ENCODE results near the gene SHISA7. TPM values are rescaled to one million over a fixed set of nuclear protein-coding genes. Genes with fewer than 3 reads are reported as not detected.

The SHISA7 gene
- total RNA-seq, 1 donor from 2014 or later: 0.25 TPM

GRCh38 chr19:55434356-55434919 is 8.7 kb downstream of the SHISA7 start:
- no peak for TF ChIP-seq POLR2AphosphoS5 (IDR thresholded peaks at IDR 0.05; ENCODE audit: insufficient read depth in 1 of 2, low read depth in 1 of 2)
- TF ChIP-seq CTCF (IDR thresholded peaks at IDR 0.05): no peak
- no peak for TF ChIP-seq POLR2A (IDR thresholded peaks at IDR 0.05)
- H3K27me3 ChIP-seq: peaks cover 3% of the 10 kb centered on the region
- no peaks in the 10 kb centered on the region for H3K36me3 ChIP-seq
- intact Hi-C loops (cut with DNase I): no loop called here
- H3K27ac ChIP-seq: no peak overlapping the region
- H3K4me1 ChIP-seq: no peaks in the 10 kb centered on the region
- no peaks in the 10 kb centered on the region for H3K9me3 ChIP-seq
- no peak for DNase-seq (ENCODE audit: extremely low spot score in 2 of 2)
- H3K4me3 ChIP-seq: no peak overlapping the region

- Histone ChIP-seq H3K36me3 (no peaks in the 10 kb centered on the region), H3K4me3 (no peak overlapping the region), H3K9me3 (no peaks in the 10 kb centered on the region), H3K27ac (no peak overlapping the region), H3K4me1 (no peaks in the 10 kb centered on the region), H3K27me3 (peaks cover 6% of the 10 kb centered on the region)
- TF ChIP-seq CTCF (IDR thresholded peaks at IDR 0.05) (no peak), POLR2AphosphoS5 (IDR thresholded peaks at IDR 0.05; ENCODE audit: insufficient read depth in 1 of 2, low read depth in 1 of 2) (no peak), POLR2A (IDR thresholded peaks at IDR 0.05) (no peak)
- DNase-seq (ENCODE audit: extremely low spot score in 2 of 2): no peak
- intact Hi-C loops (cut with DNase I): no loop called here
Measured at GRCh38 chr19:55433292-55433691, 9.8 kb downstream of the SHISA7 start.

- Histone ChIP-seq H3K27ac (no peak overlapping the region), H3K27me3 (peaks cover 6% of the 10 kb centered on the region), H3K4me1 (no peaks in the 10 kb centered on the region), H3K4me3 (no peak overlapping the region), H3K36me3 (no peaks in the 10 kb centered on the region), H3K9me3 (no peaks in the 10 kb centered on the region)
- TF ChIP-seq POLR2AphosphoS5 (IDR thresholded peaks at IDR 0.05; ENCODE audit: insufficient read depth in 1 of 2, low read depth in 1 of 2) (no peak), CTCF (IDR thresholded peaks at IDR 0.05) (no peak), POLR2A (IDR thresholded peaks at IDR 0.05) (no peak)
- intact Hi-C loops (cut with DNase I): no loop called here
- no peak for DNase-seq (ENCODE audit: extremely low spot score in 2 of 2)
Measured at GRCh38 chr19:55432241-55432959, 10.7 kb downstream of the SHISA7 start.

- Histone ChIP-seq H3K27ac (no peak overlapping the region), H3K36me3 (no peaks in the 10 kb centered on the region), H3K27me3 (peaks cover 6% of the 10 kb centered on the region), H3K4me3 (no peak overlapping the region), H3K4me1 (no peaks in the 10 kb centered on the region), H3K9me3 (no peaks in the 10 kb centered on the region)
- DNase-seq (ENCODE audit: extremely low spot score in 2 of 2): no peak
- TF ChIP-seq CTCF (IDR thresholded peaks at IDR 0.05) (no peak), POLR2A (IDR thresholded peaks at IDR 0.05) (no peak), POLR2AphosphoS5 (IDR thresholded peaks at IDR 0.05; ENCODE audit: insufficient read depth in 1 of 2, low read depth in 1 of 2) (no peak)
- intact Hi-C loops (cut with DNase I): no loop called here
Measured at GRCh38 chr19:55431183-55431582, 11.9 kb downstream of the SHISA7 start.

- no peak for DNase-seq (ENCODE audit: extremely low spot score in 2 of 2)
- no peaks in the 10 kb centered on the region for H3K9me3 ChIP-seq
- H3K36me3 ChIP-seq: no peaks in the 10 kb centered on the region
- H3K4me3 ChIP-seq: no peak overlapping the region
- H3K27ac ChIP-seq: no peak overlapping the region
- H3K27me3 ChIP-seq: peaks cover 6% of the 10 kb centered on the region
- no peaks in the 10 kb centered on the region for H3K4me1 ChIP-seq
- intact Hi-C loops (cut with DNase I): no loop called here
- TF ChIP-seq POLR2A (IDR thresholded peaks at IDR 0.05) (no peak), POLR2AphosphoS5 (IDR thresholded peaks at IDR 0.05; ENCODE audit: insufficient read depth in 1 of 2, low read depth in 1 of 2) (no peak), CTCF (IDR thresholded peaks at IDR 0.05) (no peak)
Measured at GRCh38 chr19:55426042-55426441, 17.1 kb downstream of the SHISA7 start.
